OCI-LY7 (cell line): ENCODE data around the gene ATRAID. TPM values are rescaled to one million over a fixed set of nuclear protein-coding genes. Genes with fewer than 3 reads are reported as not detected.
A peak's percentile ranks its signal among the peaks of the same experiment; 100 is the strongest.

Experiments used
- BruUV-seq: library from RNA; stranded (reverse); fragments of 400-500 nt; replicated peaks from 2 replicates; lab custom pipeline; 2021; lab: Mats Ljungman, UMichigan
- CTCF ChIA-PET: fragments of 300-600 bp; sonication (Branson Sonifier 250); formaldehyde crosslinking; loops from one replicate; lab custom pipeline; 2022; ENCODE audit warnings: antibody characterized with exemption; ENCODE audit not compliant: unreplicated experiment; lab: Charles Lee
- POLR2A ChIA-PET: fragments of 300-600 bp; sonication (Branson Sonifier 250); formaldehyde crosslinking; loops from one replicate; lab custom pipeline; 2022; ENCODE audit warnings: antibody characterized with exemption; lab: Charles Lee
- DNase-seq: peaks from one replicate; pipeline ENCODE4 v3.0.0-alpha.2; 2015; ENCODE audit warnings: low spot score
- H2AFZ ChIP-seq: fragments of 200-600 bp; sonication (generic), shearing (Covaris generic); 2 replicates; pipeline ENCODE4 v1.6.1; 2014; ENCODE audit warnings: mild to moderate bottlenecking, antibody characterized with exemption, low read length, moderate library complexity
- H3K27ac ChIP-seq: fragments of 200-600 bp; sonication (generic); 2 replicates; pipeline ENCODE4 v1.5.1; 2014; ENCODE audit warnings: mixed run types, low read depth, mild to moderate bottlenecking, moderate library complexity, low read length, inconsistent platforms; ENCODE audit not compliant: poor library complexity, severe bottlenecking
- H3K36me3 ChIP-seq: fragments of 200-600 bp; sonication (generic); 2 replicates; pipeline ENCODE4 v1.6.1; 2014; ENCODE audit warnings: mild to moderate bottlenecking, antibody characterized with exemption, low read length, moderate library complexity, mixed read lengths; ENCODE audit not compliant: insufficient read depth
- H3K4me1 ChIP-seq: fragments of 200-600 bp; sonication (generic); 2 replicates; pipeline ENCODE4 v1.5.1; 2014; ENCODE audit warnings: mild to moderate bottlenecking, low read length; ENCODE audit not compliant: insufficient read depth, poor library complexity, severe bottlenecking
- H3K4me2 ChIP-seq: fragments of 200-600 bp; sonication (generic); 2 replicates; pipeline ENCODE4 v1.6.1; 2014; ENCODE audit warnings: mild to moderate bottlenecking, low read length
- H3K4me3 ChIP-seq: fragments of 200-600 bp; sonication (generic); 2 replicates; pipeline ENCODE4 v1.5.1; 2014; ENCODE audit warnings: mild to moderate bottlenecking, low read depth, low read length; ENCODE audit not compliant: poor library complexity, severe bottlenecking
- H3K79me2 ChIP-seq: fragments of 200-600 bp; sonication (generic); 2 replicates; pipeline ENCODE4 v1.6.1; 2016; ENCODE audit warnings: low read depth, mild to moderate bottlenecking, low read length, moderate library complexity, mixed read lengths; ENCODE audit not compliant: insufficient read depth
- H3K9me2 ChIP-seq: fragments of 200-600 bp; sonication (generic); 2 replicates; pipeline ENCODE4 v1.6.1; 2016; ENCODE audit warnings: mild to moderate bottlenecking, low read length, mixed read lengths; ENCODE audit not compliant: insufficient read depth
- H3K9me3 ChIP-seq: fragments of 200-600 bp; sonication (generic); 2 replicates; pipeline ENCODE4 v1.6.1; 2014; ENCODE audit warnings: mild to moderate bottlenecking, mixed run types, low read length, mixed read lengths
- H4K20me1 ChIP-seq: fragments of 200-600 bp; sonication (generic); 2 replicates; pipeline ENCODE4 v1.6.1; 2014; ENCODE audit warnings: mild to moderate bottlenecking, antibody characterized with exemption, low read length, moderate library complexity, mixed read lengths; ENCODE audit not compliant: insufficient read depth
- CTCF ChIP-seq: fragments of 200-600 bp; sonication (generic); conservative IDR thresholded peaks from 2 replicates; pipeline ENCODE4 v1.5.1; 2014; ENCODE audit warnings: mild to moderate bottlenecking, antibody characterized with exemption, low read length, moderate library complexity, mixed read lengths
- EZH2phosphoT487 ChIP-seq: fragments of 200-600 bp; sonication (generic); IDR thresholded peaks from 2 replicates; pipeline ENCODE4 v1.6.1; 2018; ENCODE audit warnings: low read depth, borderline replicate concordance, mild to moderate bottlenecking, mixed run types, antibody characterized with exemption, low read length, moderate library complexity, mixed read lengths
- intact Hi-C: fragments of 100-400 bp; cut with micrococcal nuclease; formaldehyde crosslinking; loops from one replicate; pipeline ENCODE4 v1.10.0; 2022; ENCODE audit not compliant: unreplicated experiment
- total RNA-seq, 2 experiments: library from RNA; depleted of rRNA in 1 of 2; stranded (reverse); fragments of >200 nt in 1 of 2; shearing (Covaris generic) in 1 of 2; gene quantifications; 2 replicates each; pipeline ENCODE4 v1.2.3, GENCODE V29; 2014 to 2022

The ATRAID gene
- total RNA-seq, 2 experiments from 2014 or later, result 92.7 to 93.3 TPM

GRCh38 chr2:27264753-27265535, 53.1 kb downstream of the ATRAID start:
- Histone ChIP-seq H3K36me3 (peaks cover 2% of the 10 kb centered on the region; the same call in 1 of the 2 replicates), H4K20me1 (no peaks in the 10 kb centered on the region), H3K4me1 (peaks cover 54% of the 10 kb centered on the region), H2AFZ (peak overlapping the region; percentile 76), H3K4me2 (peak overlapping the region; percentile 100), H3K4me3 (peak overlapping the region; percentile 90), H3K27ac (peak overlapping the region; percentile 23), H3K9me3 (no peaks in the 10 kb centered on the region), H3K9me2 (no peaks in the 10 kb centered on the region), H3K79me2 (peaks cover 12% of the 10 kb centered on the region; the same call in 1 of the 2 replicates)
- ChIA-PET POLR2A (interaction anchor here (0.6 to 1.5 kb wide), 7 partner anchors 12 to 1386 kb away, joined by 3 to 5 read pairs (median 3); no protein-coding TSS in a partner anchor), CTCF (interaction anchor here (0.6 to 2.5 kb wide), 4 partner anchors 13 to 27 kb away, joined by 3 to 13 read pairs (median 7); no protein-coding TSS in a partner anchor)
- BruUV-seq, result TSS peak; percentile 29
- DNase-seq, result peak; percentile 71
- intact Hi-C loops, result loop anchor here (1.0 to 2.0 kb wide), 2 partner anchors 14 to 26 kb away; no protein-coding TSS in a partner anchor
- TF ChIP-seq CTCF, result peak; percentile 79
- TF ChIP-seq EZH2phosphoT487, result no peak

GRCh38 chr2:27265536-27265870, 53.7 kb downstream of the ATRAID start:
- no peaks in the 10 kb centered on the region for H3K9me3 ChIP-seq
- peaks cover 54% of the 10 kb centered on the region for H3K4me1 ChIP-seq
- H3K27ac ChIP-seq, result no peak overlapping the region
- peak overlapping the region; percentile 76; the same call in 1 of the 2 replicates for H2AFZ ChIP-seq
- no TSS peak for BruUV-seq
- DNase-seq, result no peak
- ChIA-PET POLR2A (interaction anchor here (0.7 to 1.9 kb wide), 6 partner anchors 12 to 1387 kb away, joined by 3 to 6 read pairs (median 4); no protein-coding TSS in a partner anchor), CTCF (interaction anchor here (0.6 to 2.5 kb wide), 4 partner anchors 14 to 48 kb away, joined by 3 to 13 read pairs (median 7); no protein-coding TSS in a partner anchor)
- H3K4me2 ChIP-seq, result peak overlapping the region; percentile 100
- H3K79me2 ChIP-seq, result peaks cover 12% of the 10 kb centered on the region; the same call in 1 of the 2 replicates
- intact Hi-C loops, result loop anchor here (1.0 to 2.0 kb wide), 2 partner anchors 14 to 25 kb away; no protein-coding TSS in a partner anchor
- no peaks in the 10 kb centered on the region for H3K36me3 ChIP-seq
- no peak overlapping the region for H3K4me3 ChIP-seq
- H4K20me1 ChIP-seq, result no peaks in the 10 kb centered on the region
- H3K9me2 ChIP-seq, result no peaks in the 10 kb centered on the region
- TF ChIP-seq CTCF (no peak), EZH2phosphoT487 (no peak)

Other genes with a start within 250 kb of the ATRAID start
- gene MAPRE3, start 241.4 kb upstream of the ATRAID start, total RNA-seq (2014; rRNA removed; shearing (Covaris generic)), result not detected in 2 replicates
- not detected in 2 replicates for gene MAPRE3, start 241.4 kb upstream of the ATRAID start, total RNA-seq (2022)
- gene TMEM214, start 179.1 kb upstream of the ATRAID start, total RNA-seq (2014; rRNA removed; shearing (Covaris generic)), result 32.0 and 32.6 TPM in 2 replicates
- 78.6 and 79.3 TPM in 2 replicates for gene TMEM214, start 179.1 kb upstream of the ATRAID start, total RNA-seq (2022)
- gene AGBL5, start 160.4 kb upstream of the ATRAID start, total RNA-seq (2014; rRNA removed; shearing (Covaris generic)), result 34.3 and 37.4 TPM in 2 replicates
- gene AGBL5, start 160.4 kb upstream of the ATRAID start, total RNA-seq (2022), result 42.0 and 51.8 TPM in 2 replicates
- 147 and 214 TPM in 2 replicates for gene OST4, start 140.4 kb upstream of the ATRAID start, total RNA-seq (2014; rRNA removed; shearing (Covaris generic))
- 253 and 267 TPM in 2 replicates for gene OST4, start 140.4 kb upstream of the ATRAID start, total RNA-seq (2022)
- gene EMILIN1, start 133.4 kb upstream of the ATRAID start, total RNA-seq (2014; rRNA removed; shearing (Covaris generic)), result 2.7 and 3.2 TPM in 2 replicates
- 1.6 and 2.2 TPM in 2 replicates for gene EMILIN1, start 133.4 kb upstream of the ATRAID start, total RNA-seq (2022)
- gene KHK, start 125.3 kb upstream of the ATRAID start, total RNA-seq (2014; rRNA removed; shearing (Covaris generic)), result 9.7 and 14.0 TPM in 2 replicates
- gene KHK, start 125.3 kb upstream of the ATRAID start, total RNA-seq (2022), result 17.9 and 19.7 TPM in 2 replicates
- not detected in 2 replicates for gene CGREF1, start 92.9 kb upstream of the ATRAID start, total RNA-seq (2014; rRNA removed; shearing (Covaris generic))
- gene CGREF1, start 92.9 kb upstream of the ATRAID start, total RNA-seq (2022), result not detected in 2 replicates
- gene ABHD1, start 88.2 kb upstream of the ATRAID start, total RNA-seq (2014; rRNA removed; shearing (Covaris generic)), result not detected in 2 replicates
- gene ABHD1, start 88.2 kb upstream of the ATRAID start, total RNA-seq (2022), result not detected in 2 replicates
- gene PREB, start 77.4 kb upstream of the ATRAID start, total RNA-seq (2014; rRNA removed; shearing (Covaris generic)), result 113 and 116 TPM in 2 replicates
- gene PREB, start 77.4 kb upstream of the ATRAID start, total RNA-seq (2022), result 96.8 and 106 TPM in 2 replicates
- not detected in 2 replicates for gene PRR30, start 72.6 kb upstream of the ATRAID start, total RNA-seq (2014; rRNA removed; shearing (Covaris generic))
- gene PRR30, start 72.6 kb upstream of the ATRAID start, total RNA-seq (2022), result not detected in 2 replicates
- gene TCF23, start 63.0 kb upstream of the ATRAID start, total RNA-seq (2014; rRNA removed; shearing (Covaris generic)), result not detected in 2 replicates
- 0.25 TPM in 1 of 2 replicates, not detected in the other for gene TCF23, start 63.0 kb upstream of the ATRAID start, total RNA-seq (2022)
- gene SLC5A6, start 227 bp downstream of the ATRAID start, total RNA-seq (2014; rRNA removed; shearing (Covaris generic)), result 50.1 and 55.5 TPM in 2 replicates
- 47.9 and 60.1 TPM in 2 replicates for gene SLC5A6, start 227 bp downstream of the ATRAID start, total RNA-seq (2022)
- 118 and 132 TPM in 2 replicates for gene CAD, start 5.3 kb downstream of the ATRAID start, total RNA-seq (2014; rRNA removed; shearing (Covaris generic))
- 166 and 173 TPM in 2 replicates for gene CAD, start 5.3 kb downstream of the ATRAID start, total RNA-seq (2022)
- 14.0 and 23.3 TPM in 2 replicates for gene SLC30A3, start 51.0 kb downstream of the ATRAID start, total RNA-seq (2014; rRNA removed; shearing (Covaris generic))
- gene SLC30A3, start 51.0 kb downstream of the ATRAID start, total RNA-seq (2022), result 61.0 and 71.6 TPM in 2 replicates
- 2.7 and 4.7 TPM in 2 replicates for gene DNAJC5G, start 63.4 kb downstream of the ATRAID start, total RNA-seq (2014; rRNA removed; shearing (Covaris generic))
- 18.1 and 18.2 TPM in 2 replicates for gene DNAJC5G, start 63.4 kb downstream of the ATRAID start, total RNA-seq (2022)
- 2.1 and 6.4 TPM in 2 replicates for gene TRIM54, start 70.4 kb downstream of the ATRAID start, total RNA-seq (2014; rRNA removed; shearing (Covaris generic))
- 13.6 and 18.8 TPM in 2 replicates for gene TRIM54, start 70.4 kb downstream of the ATRAID start, total RNA-seq (2022)
- 5.9 and 6.4 TPM in 2 replicates for gene UCN, start 96.4 kb downstream of the ATRAID start, total RNA-seq (2014; rRNA removed; shearing (Covaris generic))
- 7.2 and 8.5 TPM in 2 replicates for gene UCN, start 96.4 kb downstream of the ATRAID start, total RNA-seq (2022)
- gene MPV17, start 111.1 kb downstream of the ATRAID start, total RNA-seq (2014; rRNA removed; shearing (Covaris generic)), result 54.1 and 63.9 TPM in 2 replicates
- gene MPV17, start 111.1 kb downstream of the ATRAID start, total RNA-seq (2022), result 98.0 and 109 TPM in 2 replicates
- 54.2 and 56.9 TPM in 2 replicates for gene GTF3C2, start 144.7 kb downstream of the ATRAID start, total RNA-seq (2014; rRNA removed; shearing (Covaris generic))
- 70.3 and 77.7 TPM in 2 replicates for gene GTF3C2, start 144.7 kb downstream of the ATRAID start, total RNA-seq (2022)
- gene EIF2B4, start 158.3 kb downstream of the ATRAID start, total RNA-seq (2014; rRNA removed; shearing (Covaris generic)), result 23.9 and 27.0 TPM in 2 replicates
- gene EIF2B4, start 158.3 kb downstream of the ATRAID start, total RNA-seq (2022), result 32.9 and 33.1 TPM in 2 replicates
- gene SNX17, start 158.6 kb downstream of the ATRAID start, total RNA-seq (2014; rRNA removed; shearing (Covaris generic)), result 63.1 and 66.0 TPM in 2 replicates
- gene SNX17, start 158.6 kb downstream of the ATRAID start, total RNA-seq (2022), result 86.8 and 97.4 TPM in 2 replicates
- gene ZNF513, start 168.7 kb downstream of the ATRAID start, total RNA-seq (2014; rRNA removed; shearing (Covaris generic)), result 9.0 and 10.0 TPM in 2 replicates
- gene ZNF513, start 168.7 kb downstream of the ATRAID start, total RNA-seq (2022), result 9.7 and 10.9 TPM in 2 replicates
- 101 and 113 TPM in 2 replicates for gene PPM1G, start 197.6 kb downstream of the ATRAID start, total RNA-seq (2014; rRNA removed; shearing (Covaris generic))
- gene PPM1G, start 197.6 kb downstream of the ATRAID start, total RNA-seq (2022), result 138 and 147 TPM in 2 replicates
- gene NRBP1, start 216.6 kb downstream of the ATRAID start, total RNA-seq (2014; rRNA removed; shearing (Covaris generic)), result 27.9 and 28.5 TPM in 2 replicates
- 46.0 and 48.5 TPM in 2 replicates for gene NRBP1, start 216.6 kb downstream of the ATRAID start, total RNA-seq (2022)
- gene KRTCAP3, start 230.3 kb downstream of the ATRAID start, total RNA-seq (2014; rRNA removed; shearing (Covaris generic)), result 1.9 and 10.9 TPM in 2 replicates
- gene KRTCAP3, start 230.3 kb downstream of the ATRAID start, total RNA-seq (2022), result 6.9 and 8.3 TPM in 2 replicates